ENCODE measurements around the gene PRSS48.

- TF ChIP-seq CTCF (IDR thresholded peaks at IDR 0.05; ENCODE audit: low read depth, low read length): no peak
- TF ChIP-seq EZH2phosphoT487 (IDR thresholded peaks at IDR 0.05; ENCODE audit: low read depth): no peak
These were observed 38.4 kb downstream of the PRSS48 start for GRCh38 chr4:151315212-151315886.

Measured in OCI-LY3 (cell line).